H54 (cell line): Measurements from ENCODE around the gene LHX2.

Experiments
- DNase-seq: peaks from one replicate; pipeline ENCODE4 v3.0.0; 2011; ENCODE audit warnings: low spot score, mixed read lengths; ENCODE audit not compliant: insufficient read length
- FAIRE-seq: peaks from 3 replicates; lab custom pipeline; 2011; peaks lifted over from hg19 to GRCh38; lab: Jason Lieb, UNC
- POLR2A ChIP-seq: IDR thresholded peaks from 2 replicates; pipeline ENCODE4 v1.6.1; 2011; ENCODE audit warnings: low read depth, mild to moderate bottlenecking, low read length

LHX2 gene

DNA sequence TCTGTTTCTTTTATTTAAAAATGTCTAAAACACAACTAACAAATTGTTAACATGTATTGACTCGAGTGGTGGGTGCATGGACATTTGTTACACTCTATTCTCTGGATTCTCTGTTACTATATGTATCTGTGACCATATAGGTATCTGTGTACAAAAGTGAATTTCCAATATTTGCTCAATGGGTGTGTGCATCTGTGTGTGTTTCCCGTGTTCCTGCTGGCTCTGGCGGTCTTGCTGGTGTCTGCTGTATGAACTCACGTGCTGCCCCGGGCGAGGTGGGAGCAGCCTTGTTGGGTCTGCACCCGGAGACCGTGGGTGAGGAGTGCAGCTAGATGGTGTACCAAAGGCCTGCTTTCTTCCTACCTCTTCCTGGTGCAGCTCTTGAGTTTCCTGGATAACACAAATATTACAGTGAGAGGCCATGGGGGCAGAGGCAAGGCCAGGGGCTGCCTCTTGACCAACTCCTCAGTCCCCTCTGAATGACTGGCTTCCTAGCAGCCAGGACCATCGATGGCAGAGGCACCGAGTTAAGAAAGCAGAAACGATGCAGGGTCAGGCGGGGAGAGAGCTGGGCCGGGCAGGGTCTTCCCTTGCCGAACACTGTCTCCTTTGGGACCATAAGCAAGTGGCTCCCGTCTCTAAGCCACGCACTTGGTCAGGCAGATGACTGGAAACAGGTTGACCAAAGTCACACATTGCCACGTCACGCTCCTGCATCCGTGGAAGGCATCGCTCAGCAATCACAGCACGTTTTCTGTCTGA, 49.5 kb downstream of the LHX2 start:
- no peak for FAIRE-seq

DNA sequence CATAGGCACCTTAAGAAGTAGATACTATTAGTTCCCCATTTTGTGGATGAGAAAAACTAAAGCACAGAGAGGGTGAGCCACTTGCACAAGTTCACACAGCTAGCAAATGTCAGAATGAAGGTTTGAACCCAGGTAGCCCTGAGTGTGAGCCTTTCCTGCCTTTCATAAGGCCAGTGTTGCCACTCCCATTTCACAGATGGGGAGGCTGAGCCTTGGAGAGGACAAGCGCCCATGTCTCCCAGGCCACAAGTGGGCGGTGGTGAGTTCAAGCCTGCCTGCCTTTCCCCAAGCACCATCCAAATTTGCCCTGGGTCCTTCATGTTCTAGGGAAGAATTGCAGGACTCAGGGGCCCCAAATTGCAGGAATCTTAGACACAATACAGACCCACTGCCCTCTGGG, 50.6 kb downstream of the LHX2 start:
- TF ChIP-seq POLR2A: no peak
- DNase-seq (no peak), FAIRE-seq (no peak)

More for the DNA sequence above, 49.5 kb downstream of the LHX2 start:
- TF ChIP-seq POLR2A: no peak
- DNase-seq: no peak

DNA sequence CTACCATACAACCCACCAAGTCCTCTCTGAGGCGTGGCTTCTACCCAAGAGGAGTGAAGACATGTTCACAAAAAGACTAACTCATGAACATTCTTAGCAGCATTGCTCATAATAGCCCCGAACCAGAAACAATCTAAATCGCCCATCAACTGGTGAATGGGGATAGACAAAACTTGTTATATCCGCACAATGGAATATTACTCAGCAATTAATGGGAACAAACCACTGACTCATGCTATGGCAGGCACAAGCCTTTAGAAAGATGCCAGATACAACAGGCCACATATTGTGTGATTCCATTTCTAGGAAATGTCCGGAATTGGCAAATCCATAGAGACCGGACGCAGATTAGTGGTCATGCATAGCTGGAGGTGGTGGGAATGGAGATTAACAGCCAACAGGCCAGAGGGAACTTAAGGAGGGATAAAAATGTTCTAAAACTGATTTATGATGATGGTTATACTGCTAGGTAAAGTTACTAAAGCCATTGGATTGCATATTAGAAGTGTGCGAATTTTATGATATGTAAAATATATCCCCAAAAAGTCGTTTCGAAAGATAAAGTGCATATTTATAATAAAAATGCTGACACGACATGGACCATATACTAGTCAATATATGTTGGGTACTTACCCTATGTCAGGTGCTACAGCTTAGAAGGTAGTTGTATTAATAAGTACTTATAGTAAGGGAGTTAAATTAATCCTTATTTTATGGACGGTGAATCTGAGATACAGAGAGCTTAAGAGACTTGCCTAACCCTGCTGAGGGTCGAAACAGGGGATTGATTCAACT, 55.4 kb downstream of the LHX2 start:
- no peak for DNase-seq
- TF ChIP-seq POLR2A: no peak
- no peak for FAIRE-seq

DNA sequence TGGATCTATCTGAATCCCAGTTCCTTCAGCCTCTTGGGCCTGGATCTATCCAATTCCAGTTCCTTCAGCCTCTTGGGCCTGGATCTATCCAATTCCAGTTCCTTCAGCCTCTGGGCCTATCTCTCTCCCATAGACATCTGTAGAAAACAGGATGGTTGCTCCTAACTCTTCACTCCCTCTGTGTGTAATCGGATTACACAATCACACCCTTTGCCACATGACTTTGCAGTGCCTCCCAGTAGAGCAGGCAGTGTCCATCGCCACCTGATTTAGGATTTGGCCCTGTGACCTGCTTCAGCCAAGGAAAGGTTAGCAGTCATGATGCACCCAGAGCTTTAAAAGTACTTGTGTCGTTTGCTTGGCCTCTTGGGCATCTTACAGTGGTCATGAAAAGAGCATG, 56.7 kb downstream of the LHX2 start:
- FAIRE-seq: no peak

DNA sequence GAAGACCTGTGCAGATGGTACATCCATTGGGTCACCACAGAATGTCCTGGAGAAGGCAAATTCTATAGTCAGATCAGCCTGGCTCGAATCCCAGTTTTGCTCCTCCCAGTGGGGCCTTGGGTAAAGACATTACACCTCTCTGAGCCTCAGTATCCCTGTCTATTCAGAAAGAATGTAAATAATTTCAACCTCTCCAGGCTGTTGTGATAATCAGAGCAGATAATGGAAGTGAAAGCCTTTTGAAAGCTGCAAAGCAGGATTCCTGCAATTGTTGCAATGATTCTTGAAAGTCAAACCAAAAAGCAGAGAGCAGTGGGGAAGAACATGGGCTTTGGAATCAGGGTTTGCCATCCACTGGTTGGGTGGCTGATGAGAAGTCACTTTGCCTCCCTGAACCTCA, 63.2 kb downstream of the LHX2 start:
- FAIRE-seq: no peak
- no peak for DNase-seq
- no peak for TF ChIP-seq POLR2A

More for the DNA sequence above, 56.7 kb downstream of the LHX2 start:
- no peak for DNase-seq
- no peak for TF ChIP-seq POLR2A

DNA sequence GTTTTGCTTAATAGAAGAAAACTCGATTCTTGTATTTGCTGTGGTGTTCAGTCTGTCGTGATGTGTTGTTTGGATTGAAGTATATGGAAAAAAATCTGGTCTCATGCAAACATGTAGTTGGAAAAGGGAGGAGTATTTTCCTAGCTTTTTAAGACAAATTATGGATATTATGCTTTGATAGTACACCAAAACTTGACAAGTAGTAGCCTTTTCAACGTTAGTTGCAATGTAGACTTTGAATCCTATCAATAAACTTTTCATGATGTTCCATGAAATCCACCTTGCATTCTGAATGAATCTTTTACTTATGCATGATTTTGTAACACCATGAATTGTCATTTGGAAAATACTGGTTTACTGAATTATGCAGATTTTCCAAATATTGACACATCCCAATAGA, 64.2 kb downstream of the LHX2 start:
- DNase-seq: no peak
- no peak for TF ChIP-seq POLR2A
- FAIRE-seq: no peak

DNA sequence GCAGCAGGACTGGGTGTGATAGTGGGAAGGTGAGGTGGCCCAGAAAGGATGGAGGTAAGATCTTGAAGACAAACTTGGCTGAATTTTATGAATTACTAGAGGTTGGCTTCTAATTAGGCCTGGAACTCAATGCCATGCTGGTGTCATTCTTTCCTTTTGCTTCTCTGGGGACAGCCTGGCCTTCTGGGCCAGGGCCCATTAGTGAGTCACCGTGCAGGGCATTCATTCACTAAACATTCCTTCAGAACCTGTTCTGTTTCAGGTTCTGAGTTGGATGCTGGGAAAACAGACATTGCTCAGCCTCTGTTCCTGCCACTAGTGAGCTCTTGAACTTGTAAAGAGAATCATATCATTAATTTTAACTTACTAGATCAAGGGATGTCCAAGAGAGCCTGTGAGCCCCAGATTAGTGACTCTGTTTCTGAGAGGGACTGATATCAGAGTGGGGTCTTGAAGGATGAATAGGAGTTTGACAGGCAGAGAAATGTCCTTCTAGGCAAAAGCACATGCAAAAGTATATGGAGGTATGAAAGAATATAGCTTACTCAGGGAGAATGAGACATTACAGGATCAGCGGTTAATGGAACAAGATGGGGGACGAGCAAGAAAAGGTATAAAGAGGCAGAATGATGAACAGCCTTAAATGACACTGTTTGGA, 66.5 kb downstream of the LHX2 start:
- DNase-seq (peak; percentile 42), FAIRE-seq (no peak)
- no peak for TF ChIP-seq POLR2A

DNA sequence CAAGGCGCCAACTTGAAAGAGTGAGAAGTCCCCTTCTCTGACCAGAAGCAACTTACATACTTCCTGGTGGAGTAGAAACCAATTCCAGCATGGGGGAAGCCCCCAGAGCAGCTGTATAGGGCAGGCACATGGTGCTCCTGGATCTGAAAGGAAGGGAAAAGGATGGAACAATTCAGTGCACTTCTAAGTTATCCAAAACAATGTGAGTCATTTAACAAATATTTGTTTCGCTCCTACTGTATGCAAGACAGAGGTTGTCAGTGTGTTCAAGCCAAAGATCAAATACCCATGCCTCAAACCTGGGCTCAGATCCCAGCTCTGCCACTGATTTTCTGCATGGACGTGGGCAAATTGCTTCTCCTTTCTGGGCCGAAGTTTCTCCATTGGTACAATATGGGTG, 67.1 kb downstream of the LHX2 start:
- FAIRE-seq: peak; percentile 94
- DNase-seq: peak; percentile 77

DNA sequence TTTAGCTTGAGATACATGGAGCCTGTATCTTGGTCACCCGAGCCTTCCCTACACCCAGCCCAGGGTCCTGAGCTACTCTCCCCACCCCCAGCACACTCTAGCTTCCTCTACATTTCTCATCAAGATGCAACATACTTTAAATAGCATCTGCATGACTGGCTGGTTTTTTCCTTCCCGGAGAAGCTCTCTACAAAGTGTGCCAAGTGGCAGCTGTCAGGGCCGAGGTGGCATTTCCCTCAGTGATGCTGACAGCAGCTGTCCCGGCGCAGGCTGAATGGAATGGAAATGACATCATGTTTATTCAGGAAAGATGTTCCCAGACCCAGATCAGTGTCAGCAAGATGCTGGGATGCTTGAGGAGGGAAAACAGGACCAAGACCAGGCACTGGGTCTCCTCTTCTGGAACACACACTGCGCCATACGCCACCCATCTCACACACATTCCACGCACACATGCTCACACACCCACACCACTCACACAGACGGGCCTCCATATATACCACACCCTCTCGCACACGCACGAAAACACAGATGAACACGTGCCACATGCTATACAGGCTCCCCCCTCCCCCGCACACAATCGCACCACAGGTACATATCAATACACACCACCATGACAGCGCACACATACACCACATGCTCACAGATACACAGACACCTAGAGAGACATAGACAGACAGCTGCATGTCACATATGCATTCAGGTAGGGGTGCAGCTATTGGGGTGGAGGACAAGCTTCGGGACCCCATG, 67.8 kb downstream of the LHX2 start:
- DNase-seq (peak; percentile 80), FAIRE-seq (peak; percentile 62)

More for the DNA sequence above, 67.1 kb downstream of the LHX2 start:
- TF ChIP-seq POLR2A: no peak

DNA sequence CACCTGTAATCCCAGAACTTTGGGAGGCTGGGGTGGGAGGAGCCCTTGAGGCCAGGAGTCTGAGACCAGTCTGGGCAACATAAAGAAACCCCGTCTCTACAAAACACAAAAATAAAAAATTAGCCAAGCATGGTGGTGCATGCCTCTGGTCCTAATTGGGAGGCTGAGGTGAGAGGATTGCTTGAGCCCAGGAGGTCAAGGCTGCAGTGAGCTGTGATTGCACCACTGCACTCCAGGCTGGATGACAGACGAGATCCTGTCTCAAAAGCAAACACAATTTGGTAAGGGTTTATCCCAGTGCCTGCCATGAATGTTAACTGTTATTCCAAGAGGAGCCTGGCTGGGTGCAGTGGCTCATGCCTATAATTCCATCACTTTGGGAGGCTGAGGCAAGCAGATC, 71.1 kb downstream of the LHX2 start:
- DNase-seq: no peak
- no peak for FAIRE-seq
- TF ChIP-seq POLR2A: no peak

More for the DNA sequence above, 67.8 kb downstream of the LHX2 start:
- TF ChIP-seq POLR2A: no peak
